Cardiac fibroblast (primary cell): ENCODE data around the gene ST3GAL3.
A peak's percentile ranks its signal among the peaks of the same experiment; 100 is the strongest.

Experiments used
- DNase-seq, 2 donors: peaks; one replicate each; pipeline versions ENCODE4 v3.0.0 to v3.0.0-alpha.2; 2010; ENCODE audit warnings: low read depth in 2 of 2
- H3K4me3 ChIP-seq, 2 donors: replicated peaks in 1 of 2; 1 replicate in 1 of 2; 2 replicates in 1 of 2; pipeline ENCODE4 v1.5.1; 2011; ENCODE audit warnings: low read depth in 2 of 2, low read length in 2 of 2, mild to moderate bottlenecking in 2 of 2, moderate library complexity in 1 of 2
- CTCF ChIP-seq: IDR thresholded peaks from one replicate; pipeline ENCODE4 v1.5.1; 2011; ENCODE audit warnings: low read depth, mild to moderate bottlenecking, low read length, inconsistent platforms

The ST3GAL3 gene

GRCh38 chr1:43796111-43796581, 88.8 kb downstream of the ST3GAL3 start:
- peak; percentile 55 to 73 for DNase-seq
- no peak overlapping the region for H3K4me3 ChIP-seq
- no peak for TF ChIP-seq CTCF

GRCh38 chr1:43797891-43798290, 90.6 kb downstream of the ST3GAL3 start:
- DNase-seq, result no peak
- no peak overlapping the region for H3K4me3 ChIP-seq
- no peak for TF ChIP-seq CTCF

- TF ChIP-seq CTCF, result no peak
- peak; percentile 30 to 40 for DNase-seq
- no peak overlapping the region for H3K4me3 ChIP-seq
Measured at GRCh38 chr1:43799656-43800635, 92.6 kb downstream of the ST3GAL3 start.

- DNase-seq, result no peak
- H3K4me3 ChIP-seq, result no peak overlapping the region
- no peak for TF ChIP-seq CTCF
Measured at GRCh38 chr1:43800771-43801170, 93.4 kb downstream of the ST3GAL3 start.

- no peak for TF ChIP-seq CTCF
- no peak for DNase-seq
Measured at GRCh38 chr1:43801203-43801602, 93.9 kb downstream of the ST3GAL3 start.

GRCh38 chr1:43802356-43802980, 95.1 kb downstream of the ST3GAL3 start:
- TF ChIP-seq CTCF, result no peak
- no peak overlapping the region for H3K4me3 ChIP-seq
- DNase-seq, result no peak

More at GRCh38 chr1:43801203-43801602, 93.9 kb downstream of the ST3GAL3 start:
- H3K4me3 ChIP-seq, result no peak overlapping the region
